Measurements from ENCODE around the gene LIMS4.
"Not testable (repeated sequence)": the region's sequence is repeated elsewhere in the genome, so short reads cannot be mapped to it uniquely, and the experiment has no call there.

GRCh38 chr2:110420641-110421354 lies 51.8 kb downstream of the LIMS4 start:
- TF ChIP-seq CTCF (conservative IDR thresholded peaks at IDR 0.05); EZH2 (IDR thresholded peaks at IDR 0.05; ENCODE audit: low read depth): not testable (repeated sequence)

Measured in PC-9 (cell line).